Fibroblast of mammary gland (primary cell): ENCODE results near the gene KLHDC10.

Source experiments
- DNase-seq: peaks from one replicate; pipeline ENCODE4 v3.0.0-alpha.2; 2010; ENCODE audit warnings: low read depth
- H3K4me3 ChIP-seq: 2 replicates; pipeline ENCODE4 v1.5.1; 2011; ENCODE audit warnings: low read depth, mild to moderate bottlenecking, low read length, moderate library complexity; ENCODE audit not compliant: control insufficient read depth
- CTCF ChIP-seq: conservative IDR thresholded peaks from 2 replicates; pipeline ENCODE4 v1.5.1; 2011; ENCODE audit warnings: low read depth, low read length, inconsistent platforms; ENCODE audit not compliant: control insufficient read depth, insufficient read depth

The KLHDC10 gene

GRCh38 chr7:130156140-130156539 is 85.8 kb downstream of the KLHDC10 start:
- TF ChIP-seq CTCF = no peak
- no peak for DNase-seq
- H3K4me3 ChIP-seq = no peak overlapping the region

GRCh38 chr7:130157700-130158099 is 87.4 kb downstream of the KLHDC10 start:
- no peak overlapping the region for H3K4me3 ChIP-seq
- TF ChIP-seq CTCF = no peak
- no peak for DNase-seq

- H3K4me3 ChIP-seq = no peak overlapping the region
- DNase-seq = no peak
- no peak for TF ChIP-seq CTCF
Measured at GRCh38 chr7:130160023-130160422, 89.7 kb downstream of the KLHDC10 start.

GRCh38 chr7:130160455-130160854 is 90.1 kb downstream of the KLHDC10 start:
- no peak for DNase-seq
- no peak overlapping the region for H3K4me3 ChIP-seq
- no peak for TF ChIP-seq CTCF

GRCh38 chr7:130162196-130162595 is 91.9 kb downstream of the KLHDC10 start:
- no peak for TF ChIP-seq CTCF
- H3K4me3 ChIP-seq = no peak overlapping the region
- DNase-seq = no peak

- DNase-seq = no peak
- no peak overlapping the region for H3K4me3 ChIP-seq
- TF ChIP-seq CTCF = no peak
Measured at GRCh38 chr7:130174237-130174959, 104.1 kb downstream of the KLHDC10 start.
